ENCODE results near the gene ATP6V1F.

- TF ChIP-seq, protein P1, sequence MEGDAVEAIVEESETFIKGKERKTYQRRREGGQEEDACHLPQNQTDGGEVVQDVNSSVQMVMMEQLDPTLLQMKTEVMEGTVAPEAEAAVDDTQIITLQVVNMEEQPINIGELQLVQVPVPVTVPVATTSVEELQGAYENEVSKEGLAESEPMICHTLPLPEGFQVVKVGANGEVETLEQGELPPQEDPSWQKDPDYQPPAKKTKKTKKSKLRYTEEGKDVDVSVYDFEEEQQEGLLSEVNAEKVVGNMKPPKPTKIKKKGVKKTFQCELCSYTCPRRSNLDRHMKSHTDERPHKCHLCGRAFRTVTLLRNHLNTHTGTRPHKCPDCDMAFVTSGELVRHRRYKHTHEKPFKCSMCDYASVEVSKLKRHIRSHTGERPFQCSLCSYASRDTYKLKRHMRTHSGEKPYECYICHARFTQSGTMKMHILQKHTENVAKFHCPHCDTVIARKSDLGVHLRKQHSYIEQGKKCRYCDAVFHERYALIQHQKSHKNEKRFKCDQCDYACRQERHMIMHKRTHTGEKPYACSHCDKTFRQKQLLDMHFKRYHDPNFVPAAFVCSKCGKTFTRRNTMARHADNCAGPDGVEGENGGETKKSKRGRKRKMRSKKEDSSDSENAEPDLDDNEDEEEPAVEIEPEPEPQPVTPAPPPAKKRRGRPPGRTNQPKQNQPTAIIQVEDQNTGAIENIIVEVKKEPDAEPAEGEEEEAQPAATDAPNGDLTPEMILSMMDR (conservative IDR thresholded peaks at IDR 0.05 in 1 of 2, IDR thresholded peaks at IDR 0.05 in 1 of 2; ENCODE audit: low read depth in 1 of 2, low read length in 2 of 2) = no peak
- TF ChIP-seq EZH2 (IDR thresholded peaks at IDR 0.05; ENCODE audit: low read length, missing control alignments) = no peak
Measured at GRCh38 chr7:128888039-128888755, 25.5 kb downstream of the ATP6V1F start.
